ENCODE measurements around the gene COL6A2.
"Not testable (repeated sequence)": the region's sequence is repeated elsewhere in the genome, so short reads cannot be mapped to it uniquely, and the experiment has no call there.

COL6A2 gene

DNA sequence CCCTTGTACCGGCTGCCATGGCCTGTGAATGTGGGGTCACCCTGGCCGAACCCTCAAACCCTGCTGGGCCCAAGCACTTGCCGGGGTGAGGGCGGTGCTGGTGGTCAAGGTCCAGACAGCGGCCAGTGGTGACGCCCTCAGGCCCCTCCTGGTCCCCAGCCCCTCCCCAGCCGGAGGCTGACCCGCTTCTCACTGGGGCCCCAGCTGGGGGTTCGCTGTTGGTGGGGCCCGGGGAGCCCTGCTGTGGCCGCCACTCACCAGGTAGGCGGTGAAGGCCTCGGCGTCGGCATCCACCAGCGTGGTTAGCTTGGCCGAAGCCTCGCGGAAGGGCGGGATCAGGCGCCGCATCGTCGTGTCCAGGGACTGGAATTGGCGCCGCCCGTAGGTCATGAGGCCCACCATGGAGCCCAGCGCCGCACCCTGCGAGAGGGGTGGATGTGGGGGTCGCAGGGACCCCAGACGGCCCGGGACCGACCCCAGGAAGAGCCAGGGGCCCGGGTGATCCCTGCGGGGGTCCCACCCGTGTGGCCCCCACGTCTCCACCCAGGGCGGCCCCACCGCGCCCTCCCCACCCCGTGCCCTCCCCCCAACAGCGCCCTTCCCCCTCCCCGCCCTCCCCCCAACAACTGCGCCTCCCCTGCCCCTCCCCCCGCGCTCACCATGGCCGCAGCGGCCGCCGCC, 47.4 kb downstream of the COL6A2 start:
- H3K9me3 ChIP-seq (ENCODE audit: control insufficient read depth, low read length) = no peaks in the 10 kb centered on the region
- no peaks in the 10 kb centered on the region for H3K27me3 ChIP-seq (ENCODE audit: control insufficient read depth, insufficient read depth, low read length, poor library complexity, severe bottlenecking)
- H3K4me3 ChIP-seq (ENCODE audit: insufficient read depth, low read depth, low read length) = no peak overlapping the region
- no peak overlapping the region for H3K27ac ChIP-seq (ENCODE audit: insufficient read depth, low read depth, low read length, poor library complexity, severe bottlenecking)
- H3K36me3 ChIP-seq (ENCODE audit: control insufficient read depth, insufficient read depth, low read length) = no peaks in the 10 kb centered on the region
- WGBS, 2 experiments = 95 to 96% methylated on average over 45 of the region's 51 CpGs
- peaks cover 3% of the 10 kb centered on the region for H3K4me1 ChIP-seq (ENCODE audit: control insufficient read depth, insufficient read depth, low read length)

DNA sequence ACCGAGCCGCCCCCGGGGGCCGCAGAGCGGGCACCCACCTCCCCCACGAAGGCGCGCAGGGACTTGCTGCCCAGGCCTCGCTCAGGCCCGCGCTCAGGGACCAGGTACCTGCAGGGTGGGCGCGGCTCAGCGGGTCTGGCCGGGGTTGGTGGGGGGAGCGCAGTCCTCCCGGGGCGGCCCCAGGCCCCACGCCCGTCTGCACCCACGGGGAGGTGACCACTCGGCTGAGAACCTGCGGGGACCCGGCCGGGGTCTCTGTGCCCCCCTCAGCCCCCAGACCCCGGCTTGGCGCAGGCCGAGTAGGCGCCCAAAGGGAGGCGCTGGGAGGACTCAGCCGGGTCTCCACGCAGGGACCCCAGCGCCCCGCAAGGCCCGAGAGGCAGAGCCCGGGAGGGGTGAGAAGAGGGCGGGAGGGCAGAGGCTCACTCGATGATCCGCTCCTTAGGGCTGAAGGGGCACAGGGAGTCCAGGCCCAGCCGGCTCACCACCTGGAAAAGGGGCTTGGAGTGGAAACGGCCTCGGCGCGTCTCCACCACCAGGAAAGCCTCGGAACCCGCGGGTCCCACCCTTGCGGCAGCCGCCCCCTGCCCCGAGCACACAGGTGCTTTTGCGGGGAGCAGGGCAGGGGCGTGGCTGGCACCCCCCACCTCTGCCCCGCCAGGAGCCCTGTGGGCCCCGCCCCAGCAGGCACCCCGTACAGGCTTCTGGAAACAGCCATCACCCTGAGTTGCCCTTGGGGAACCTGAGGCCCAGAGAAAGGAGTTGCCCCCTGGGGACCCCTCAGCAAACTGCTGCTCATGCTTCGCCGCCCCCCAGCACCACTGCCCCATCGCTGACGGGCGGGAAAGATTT, 48.2 kb downstream of the COL6A2 start:
- H3K4me1 ChIP-seq (ENCODE audit: control insufficient read depth, insufficient read depth, low read length) = peaks cover 4% of the 10 kb centered on the region
- no peaks in the 10 kb centered on the region for H3K36me3 ChIP-seq (ENCODE audit: control insufficient read depth, insufficient read depth, low read length)
- 92% methylated on average over 60 of the region's 60 CpGs for WGBS, 2 experiments
- no peak overlapping the region for H3K27ac ChIP-seq (ENCODE audit: insufficient read depth, low read depth, low read length, poor library complexity, severe bottlenecking)
- H3K27me3 ChIP-seq (ENCODE audit: control insufficient read depth, insufficient read depth, low read length, poor library complexity, severe bottlenecking) = no peaks in the 10 kb centered on the region
- no peak overlapping the region for H3K4me3 ChIP-seq (ENCODE audit: insufficient read depth, low read depth, low read length)
- H3K9me3 ChIP-seq (ENCODE audit: control insufficient read depth, low read length) = no peaks in the 10 kb centered on the region

DNA sequence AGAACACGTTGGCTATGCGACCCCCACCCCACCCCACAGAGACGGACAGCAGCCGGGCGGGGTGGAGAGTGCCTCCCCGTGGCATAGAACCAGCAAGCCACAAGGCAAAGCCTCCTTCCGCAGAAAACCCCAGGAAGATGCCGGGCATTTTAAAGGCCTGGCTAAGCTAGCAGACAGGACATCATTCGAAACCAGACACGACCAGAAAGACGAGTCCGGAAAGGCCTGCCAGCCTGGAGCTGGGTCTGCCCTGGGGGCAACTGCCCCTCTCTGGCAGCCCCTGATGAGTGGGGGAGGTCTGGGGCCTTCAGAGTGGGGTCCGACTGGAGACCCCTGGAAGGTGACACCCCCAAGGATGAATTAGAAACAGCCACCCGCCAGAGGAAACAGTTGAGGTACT, 48.9 kb downstream of the COL6A2 start:
- Histone ChIP-seq H3K27me3 (ENCODE audit: control insufficient read depth, insufficient read depth, low read length, poor library complexity, severe bottlenecking) (no peaks in the 10 kb centered on the region), H3K9me3 (ENCODE audit: control insufficient read depth, low read length) (no peaks in the 10 kb centered on the region), H3K4me3 (ENCODE audit: insufficient read depth, low read depth, low read length) (no peak overlapping the region), H3K36me3 (ENCODE audit: control insufficient read depth, insufficient read depth, low read length) (no peaks in the 10 kb centered on the region), H3K4me1 (ENCODE audit: control insufficient read depth, insufficient read depth, low read length) (peaks cover 9% of the 10 kb centered on the region), H3K27ac (ENCODE audit: insufficient read depth, low read depth, low read length, poor library complexity, severe bottlenecking) (no peak overlapping the region)
- WGBS, 2 experiments = 78 to 79% methylated on average over 14 of the region's 14 CpGs

DNA sequence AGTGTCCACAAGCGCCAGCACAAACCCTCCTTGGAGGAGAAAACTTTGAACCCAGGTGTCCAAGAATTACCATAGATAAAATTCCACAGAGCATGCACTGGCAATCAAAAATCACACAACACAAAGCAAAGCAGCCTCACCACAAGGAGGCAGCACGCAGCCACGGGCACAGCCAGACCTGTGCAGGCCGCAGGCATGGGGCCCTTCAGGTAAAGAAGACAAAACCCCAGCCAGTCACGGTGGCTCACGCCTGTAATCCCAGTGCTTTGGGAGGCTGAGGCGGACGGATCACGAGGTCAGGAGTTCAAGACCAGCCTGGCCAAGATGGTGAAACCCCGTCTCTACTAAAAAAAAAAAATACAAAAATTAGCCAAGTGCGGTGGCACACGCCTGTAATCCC, 49.5 kb downstream of the COL6A2 start:
- H3K4me3 ChIP-seq (ENCODE audit: insufficient read depth, low read depth, low read length); H3K9me3 ChIP-seq (ENCODE audit: control insufficient read depth, low read length); H3K27me3 ChIP-seq (ENCODE audit: control insufficient read depth, insufficient read depth, low read length, poor library complexity, severe bottlenecking); H3K4me1 ChIP-seq (ENCODE audit: control insufficient read depth, insufficient read depth, low read length); H3K36me3 ChIP-seq (ENCODE audit: control insufficient read depth, insufficient read depth, low read length); H3K27ac ChIP-seq (ENCODE audit: insufficient read depth, low read depth, low read length, poor library complexity, severe bottlenecking): not testable (repeated sequence)
- WGBS, 2 experiments = 81 to 85% methylated on average over 12 of the region's 12 CpGs

DNA sequence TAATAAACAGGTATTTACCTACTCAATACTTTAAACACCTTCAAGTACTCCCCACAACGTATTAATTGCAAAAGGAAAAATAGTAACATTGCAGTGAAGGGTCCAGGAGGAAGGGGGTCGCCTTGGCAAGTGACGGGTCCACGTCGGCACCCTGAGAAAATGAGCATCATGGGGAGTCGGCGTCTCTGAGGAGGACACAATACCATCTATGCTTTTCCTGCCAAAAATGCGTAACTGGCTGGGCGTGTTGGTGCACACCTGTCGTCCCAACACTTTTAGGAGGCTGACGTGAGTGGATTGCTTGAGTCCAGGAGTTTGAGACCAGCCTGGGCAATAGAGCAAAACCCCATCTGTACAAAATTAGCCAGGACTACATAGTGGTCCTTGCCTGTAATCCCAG, 50.2 kb downstream of the COL6A2 start:
- Histone ChIP-seq H3K36me3 (ENCODE audit: control insufficient read depth, insufficient read depth, low read length) (no peaks in the 10 kb centered on the region), H3K4me3 (ENCODE audit: insufficient read depth, low read depth, low read length) (no peak overlapping the region), H3K4me1 (ENCODE audit: control insufficient read depth, insufficient read depth, low read length) (peaks cover 14% of the 10 kb centered on the region), H3K27ac (ENCODE audit: insufficient read depth, low read depth, low read length, poor library complexity, severe bottlenecking) (no peak overlapping the region), H3K9me3 (ENCODE audit: control insufficient read depth, low read length) (no peaks in the 10 kb centered on the region), H3K27me3 (ENCODE audit: control insufficient read depth, insufficient read depth, low read length, poor library complexity, severe bottlenecking) (no peaks in the 10 kb centered on the region)
- WGBS, 2 experiments = 93 to 96% methylated on average over 11 of the region's 11 CpGs

DNA sequence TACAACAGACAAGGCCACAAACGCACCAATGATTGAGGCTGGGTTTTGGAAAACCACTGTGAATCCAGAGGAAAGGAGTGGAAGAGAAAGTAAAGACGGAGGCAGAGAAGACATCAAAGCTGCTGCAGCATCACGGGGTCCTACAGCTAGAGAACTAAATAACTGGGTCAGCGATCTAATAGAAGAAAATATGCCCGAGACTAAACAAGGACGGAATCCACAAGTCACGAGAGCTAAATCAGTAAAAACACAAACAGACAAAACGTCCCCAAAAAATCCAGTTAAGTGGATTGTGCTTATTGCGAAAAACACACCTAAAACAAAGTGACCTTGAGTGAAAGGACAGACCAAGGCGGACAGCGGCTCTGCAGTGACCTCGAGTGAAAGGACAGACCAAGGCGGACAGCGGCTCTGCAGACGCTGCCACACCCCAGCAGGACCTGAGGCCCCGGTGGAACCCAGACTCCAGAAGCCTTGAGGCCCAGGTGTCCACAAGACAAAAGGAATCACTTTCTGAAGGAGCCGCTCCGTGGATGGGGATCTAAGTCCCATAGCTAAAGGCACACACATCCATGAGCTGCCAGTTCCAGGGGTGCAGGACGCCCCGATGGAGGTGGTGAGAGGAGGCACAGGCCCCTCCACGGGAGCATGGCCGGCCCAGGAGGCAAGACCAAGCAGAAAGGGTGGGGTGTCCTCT, 51.4 kb downstream of the COL6A2 start:
- Histone ChIP-seq H3K9me3 (ENCODE audit: control insufficient read depth, low read length) (no peaks in the 10 kb centered on the region), H3K4me3 (ENCODE audit: insufficient read depth, low read depth, low read length) (no peak overlapping the region), H3K36me3 (ENCODE audit: control insufficient read depth, insufficient read depth, low read length) (no peaks in the 10 kb centered on the region), H3K4me1 (ENCODE audit: control insufficient read depth, insufficient read depth, low read length) (peaks cover 21% of the 10 kb centered on the region), H3K27me3 (ENCODE audit: control insufficient read depth, insufficient read depth, low read length, poor library complexity, severe bottlenecking) (no peaks in the 10 kb centered on the region), H3K27ac (ENCODE audit: insufficient read depth, low read depth, low read length, poor library complexity, severe bottlenecking) (no peak overlapping the region)
- 91 to 93% methylated on average over 22 of the region's 22 CpGs for WGBS, 2 experiments

DNA sequence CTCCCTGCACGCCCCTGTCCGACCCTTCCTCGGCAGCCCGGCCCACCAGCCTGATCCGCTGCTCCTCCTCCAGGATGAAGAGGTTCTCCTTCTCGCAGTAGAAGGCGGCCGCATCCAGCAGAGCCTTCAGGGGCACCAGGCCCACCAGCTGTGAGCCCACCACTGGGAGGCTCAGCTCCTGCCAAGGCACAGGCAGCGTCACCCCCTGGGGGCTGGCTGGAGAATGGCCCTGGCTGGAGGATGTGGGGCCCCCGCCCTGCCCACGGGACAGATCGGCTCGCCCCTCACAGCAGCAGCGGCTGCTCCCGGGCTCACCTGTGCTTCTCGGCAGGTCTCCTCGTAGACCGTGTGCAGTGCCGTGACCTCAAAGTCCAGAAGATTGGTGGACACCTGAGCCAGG, 52.2 kb downstream of the COL6A2 start:
- Histone ChIP-seq H3K4me3 (ENCODE audit: insufficient read depth, low read depth, low read length) (no peak overlapping the region), H3K27ac (ENCODE audit: insufficient read depth, low read depth, low read length, poor library complexity, severe bottlenecking) (no peak overlapping the region), H3K4me1 (ENCODE audit: control insufficient read depth, insufficient read depth, low read length) (peaks cover 21% of the 10 kb centered on the region), H3K9me3 (ENCODE audit: control insufficient read depth, low read length) (no peaks in the 10 kb centered on the region), H3K36me3 (ENCODE audit: control insufficient read depth, insufficient read depth, low read length) (no peaks in the 10 kb centered on the region), H3K27me3 (ENCODE audit: control insufficient read depth, insufficient read depth, low read length, poor library complexity, severe bottlenecking) (no peaks in the 10 kb centered on the region)
- WGBS, 2 experiments = 88% methylated on average over 19 of the region's 19 CpGs

DNA sequence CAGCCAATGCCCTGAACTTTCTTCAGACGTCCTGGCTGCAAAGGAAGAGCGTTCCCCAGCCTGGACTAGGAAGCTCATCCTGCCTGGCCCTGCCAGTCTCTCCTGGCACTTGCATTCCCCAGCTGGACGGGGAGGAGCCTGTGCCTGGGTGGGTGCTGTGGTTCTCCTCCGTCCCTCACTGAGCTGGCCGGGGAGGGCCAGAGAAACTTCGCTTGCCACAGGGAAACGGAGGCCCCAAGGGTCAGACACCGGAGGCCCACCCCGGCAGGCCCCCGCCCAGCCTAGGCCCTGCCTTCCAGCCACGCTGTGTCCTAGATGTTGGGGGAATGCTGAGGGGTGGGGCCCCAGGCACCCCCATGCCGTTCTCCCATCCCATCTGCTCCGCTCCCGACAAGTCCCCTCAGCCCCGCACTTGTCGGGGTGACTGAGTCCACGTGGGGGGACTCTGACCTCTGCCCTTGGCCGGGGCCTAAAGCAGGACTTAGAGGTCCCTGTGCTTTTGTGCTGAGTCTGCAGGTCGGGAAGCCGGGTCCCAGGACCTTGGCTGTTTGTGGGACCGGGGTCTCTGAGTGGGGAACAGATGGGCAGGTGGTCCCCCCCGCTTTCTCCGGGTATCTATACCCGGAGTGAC, 52.7 kb downstream of the COL6A2 start:
- Histone ChIP-seq H3K4me1 (ENCODE audit: control insufficient read depth, insufficient read depth, low read length) (peaks cover 21% of the 10 kb centered on the region), H3K36me3 (ENCODE audit: control insufficient read depth, insufficient read depth, low read length) (no peaks in the 10 kb centered on the region), H3K27me3 (ENCODE audit: control insufficient read depth, insufficient read depth, low read length, poor library complexity, severe bottlenecking) (no peaks in the 10 kb centered on the region), H3K27ac (ENCODE audit: insufficient read depth, low read depth, low read length, poor library complexity, severe bottlenecking) (no peak overlapping the region), H3K4me3 (ENCODE audit: insufficient read depth, low read depth, low read length) (no peak overlapping the region), H3K9me3 (ENCODE audit: control insufficient read depth, low read length) (no peaks in the 10 kb centered on the region)
- 92 to 93% methylated on average over 24 of the region's 24 CpGs for WGBS, 2 experiments

DNA sequence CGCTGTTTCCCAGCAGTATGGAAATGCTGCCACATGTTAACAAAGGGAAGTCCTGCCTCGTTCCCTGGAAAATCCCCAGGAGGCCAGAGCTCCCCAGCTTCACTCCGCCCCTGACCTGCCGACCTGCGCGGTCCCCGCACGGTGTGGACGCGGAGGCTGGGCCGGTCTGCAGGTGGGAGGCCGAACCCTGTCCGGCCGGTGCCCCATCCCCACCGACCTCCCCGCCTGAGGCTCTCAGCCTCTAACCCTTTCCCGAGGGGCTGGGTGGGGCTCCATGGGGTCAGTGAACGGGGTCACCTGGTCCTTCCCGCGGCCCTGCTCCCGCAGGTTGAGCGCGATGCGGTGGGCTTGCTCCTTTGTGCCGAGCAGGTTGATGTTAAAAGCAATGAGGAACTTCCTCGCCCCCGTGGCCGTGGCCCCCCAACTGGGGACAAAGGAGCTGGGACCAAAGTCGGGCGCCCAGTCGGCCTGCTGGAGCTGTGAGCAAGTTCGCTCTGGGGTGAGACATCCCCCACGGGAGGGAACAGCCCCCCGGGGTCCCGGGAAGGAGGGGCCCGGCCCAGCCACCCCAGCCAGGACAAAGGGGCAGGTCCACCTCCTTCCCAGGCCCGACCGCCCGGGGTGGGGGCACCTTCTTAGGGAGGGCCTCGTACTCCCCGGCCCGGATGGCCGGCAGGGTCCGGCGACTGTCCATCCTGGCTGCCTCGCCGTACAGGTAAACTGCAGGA, 53.5 kb downstream of the COL6A2 start:
- Histone ChIP-seq H3K27ac (ENCODE audit: insufficient read depth, low read depth, low read length, poor library complexity, severe bottlenecking) (no peak overlapping the region), H3K9me3 (ENCODE audit: control insufficient read depth, low read length) (no peaks in the 10 kb centered on the region), H3K36me3 (ENCODE audit: control insufficient read depth, insufficient read depth, low read length) (no peaks in the 10 kb centered on the region), H3K27me3 (ENCODE audit: control insufficient read depth, insufficient read depth, low read length, poor library complexity, severe bottlenecking) (no peaks in the 10 kb centered on the region), H3K4me1 (ENCODE audit: control insufficient read depth, insufficient read depth, low read length) (peaks cover 21% of the 10 kb centered on the region), H3K4me3 (ENCODE audit: insufficient read depth, low read depth, low read length) (no peak overlapping the region)
- 88 to 89% methylated on average over 47 of the region's 47 CpGs for WGBS, 2 experiments

All from ectodermal cell (in vitro differentiated cells).